IMR-90 (cell line): ENCODE measurements around the gene STPG4. TPM values are rescaled to one million over a fixed set of nuclear protein-coding genes. Genes with fewer than 3 reads are reported as not detected.

ENCODE experiments used
- ATAC-seq: fragments of 200-7000 bp; cut with Tn5 transposase; 2 replicates; pipeline ENCODE4 v1.9.1; 2020; ENCODE audit warnings: low read depth, mild to moderate bottlenecking, moderate library complexity
- BruUV-seq: library from RNA; stranded (reverse); fragments of 400-500 nt; replicated peaks from 2 replicates; lab custom pipeline; 2021; lab: Mats Ljungman, UMichigan
- CTCF ChIA-PET: fragments of 300-600 bp; formaldehyde crosslinking; extraction: SDS; loops from one replicate; lab custom pipeline; 2021; ENCODE audit warnings: antibody characterized with exemption; lab: Yijun Ruan, JAX
- POLR2A ChIA-PET: fragments of 300-600 bp; sonication (Branson Sonifier 250); formaldehyde crosslinking; loops from one replicate; lab custom pipeline; 2022; ENCODE audit warnings: antibody characterized with exemption; ENCODE audit not compliant: unreplicated experiment; lab: Charles Lee
- DNase-seq: peaks from one replicate; pipeline ENCODE4 v3.0.0; 2013
- H2AFZ ChIP-seq: replicated peaks from 2 replicates; pipeline ENCODE3; 2013; ENCODE audit warnings: low read length, mild to moderate bottlenecking; ENCODE audit not compliant: poor library complexity
- H2AK5ac ChIP-seq: 2 replicates; pipeline ENCODE4 v1.6.1; 2013; ENCODE audit warnings: low read depth, low read length, inconsistent platforms
- H2AK9ac ChIP-seq: replicated peaks from 2 replicates; pipeline ENCODE3; 2013; ENCODE audit warnings: mild to moderate bottlenecking, low read depth, low read length, moderate library complexity; ENCODE audit not compliant: poor library complexity
- H2BK120ac ChIP-seq: 2 replicates; pipeline ENCODE4 v1.6.1; 2013; ENCODE audit warnings: low read depth, low read length, inconsistent platforms
- H2BK15ac ChIP-seq: 3 replicates; pipeline ENCODE4 v1.6.1; 2013; ENCODE audit warnings: low read depth, low read length, inconsistent platforms
- H2BK20ac ChIP-seq: 2 replicates; pipeline ENCODE4 v1.6.1; 2013; ENCODE audit warnings: low read depth, mild to moderate bottlenecking, inconsistent platforms, low read length, moderate library complexity
- H2BK5ac ChIP-seq: 2 replicates; pipeline ENCODE4 v1.6.1; 2013; ENCODE audit warnings: mild to moderate bottlenecking, low read depth, low read length, inconsistent platforms; ENCODE audit not compliant: poor library complexity, severe bottlenecking
- H3K14ac ChIP-seq: replicated peaks from 2 replicates; pipeline ENCODE4 v1.6.1; 2013; ENCODE audit warnings: low read depth, low read length, inconsistent platforms
- H3K18ac ChIP-seq: 2 replicates; pipeline ENCODE4 v1.6.1; 2013; ENCODE audit warnings: low read depth, low read length, control low read depth
- H3K23ac ChIP-seq: 2 replicates; pipeline ENCODE4 v1.6.1; 2013; ENCODE audit warnings: low read depth, low read length, inconsistent platforms
- H3K27ac ChIP-seq: 2 replicates; pipeline ENCODE4 v1.5.1; 2013; ENCODE audit warnings: mild to moderate bottlenecking, control low read depth, low read length; ENCODE audit not compliant: insufficient read depth
- H3K27me3 ChIP-seq: 2 replicates; pipeline ENCODE4 v1.6.1; 2013; ENCODE audit warnings: low read length; ENCODE audit not compliant: control insufficient read depth, insufficient read depth
- H3K36me3 ChIP-seq: 2 replicates; pipeline ENCODE4 v1.6.1; 2013; ENCODE audit warnings: low read length, mixed read lengths; ENCODE audit not compliant: control insufficient read depth, insufficient read depth
- H3K4ac ChIP-seq: 2 replicates; pipeline ENCODE4 v1.6.1; 2013; ENCODE audit warnings: low read depth, low read length, inconsistent platforms
- H3K4me1 ChIP-seq: 2 replicates; pipeline ENCODE4 v1.6.1; 2013; ENCODE audit warnings: low read length, mixed read lengths; ENCODE audit not compliant: control insufficient read depth, insufficient read depth
- H3K4me2 ChIP-seq: 2 replicates; pipeline ENCODE4 v1.6.1; 2013; ENCODE audit warnings: low read depth, mild to moderate bottlenecking, control low read depth, low read length, moderate library complexity
- H3K4me3 ChIP-seq: 2 replicates; pipeline ENCODE4 v1.5.1; 2013; ENCODE audit warnings: low read depth, mild to moderate bottlenecking, control low read depth, low read length, moderate library complexity; ENCODE audit not compliant: insufficient read depth
- H3K56ac ChIP-seq: 2 replicates; pipeline ENCODE4 v1.6.1; 2013; ENCODE audit warnings: low read length, inconsistent platforms; ENCODE audit not compliant: insufficient read depth; ENCODE audit errors: extremely low read depth
- H3K79me1 ChIP-seq, 2 experiments: 2 replicates each; pipeline ENCODE4 v1.6.1; 2013; ENCODE audit warnings: low read length in 2 of 2, inconsistent platforms in 1 of 2, low read depth in 1 of 2
- H3K9ac ChIP-seq: 2 replicates; pipeline ENCODE4 v1.6.1; 2013; ENCODE audit warnings: low read depth, low read length, control low read depth
- H3K9me1 ChIP-seq: 2 replicates; pipeline ENCODE4 v1.6.1; 2013; ENCODE audit warnings: low read length, inconsistent platforms; ENCODE audit not compliant: insufficient read depth
- H3K9me3 ChIP-seq: 2 replicates; pipeline ENCODE4 v1.6.1; 2013; ENCODE audit warnings: low read length; ENCODE audit not compliant: control insufficient read depth, insufficient read depth
- H4K20me1 ChIP-seq: 2 replicates; pipeline ENCODE4 v1.6.1; 2013; ENCODE audit warnings: low read length, inconsistent platforms; ENCODE audit not compliant: insufficient read depth
- H4K5ac ChIP-seq: 2 replicates; pipeline ENCODE4 v1.6.1; 2013; ENCODE audit warnings: mild to moderate bottlenecking, low read depth, low read length, control low read depth
- H4K8ac ChIP-seq, 2 experiments: 2 replicates each; pipeline ENCODE4 v1.6.1; 2013; ENCODE audit warnings: low read depth in 2 of 2, low read length in 2 of 2, control low read depth in 1 of 2, inconsistent platforms in 1 of 2
- H4K91ac ChIP-seq: 2 replicates; pipeline ENCODE4 v1.6.1; 2013; ENCODE audit warnings: low read depth, low read length, inconsistent platforms; ENCODE audit not compliant: insufficient read depth
- CEBPB ChIP-seq: IDR thresholded peaks from 2 replicates; pipeline ENCODE4 v1.6.1; 2012; ENCODE audit warnings: low read depth, low read length, improper control_type of control experiment
- CHD1 ChIP-seq: IDR thresholded peaks from 2 replicates; pipeline ENCODE4 v1.6.1; 2012; ENCODE audit warnings: low read depth, low read length, improper control_type of control experiment
- MAFK ChIP-seq: IDR thresholded peaks from 2 replicates; pipeline ENCODE4 v1.6.1; 2012; ENCODE audit warnings: low read depth, low read length, improper control_type of control experiment
- MAZ ChIP-seq: IDR thresholded peaks from 2 replicates; pipeline ENCODE4 v1.6.1; 2012; ENCODE audit warnings: low read depth, mild to moderate bottlenecking, low read length, improper control_type of control experiment, moderate library complexity, borderline replicate concordance
- MXI1 ChIP-seq: IDR thresholded peaks from 2 replicates; pipeline ENCODE4 v1.6.1; 2012; ENCODE audit warnings: low read depth, mild to moderate bottlenecking, low read length, moderate library complexity, borderline replicate concordance
- NFE2L2 ChIP-seq: fragments of 150-350 bp; IDR thresholded peaks from 2 replicates; pipeline ENCODE4 v1.6.1; 2016; ENCODE audit warnings: low read depth, mild to moderate bottlenecking, low read length
- POLR2A ChIP-seq: IDR thresholded peaks from 2 replicates; pipeline ENCODE4 v1.6.1; 2012; ENCODE audit warnings: mild to moderate bottlenecking, low read depth, low read length
- RAD21 ChIP-seq: IDR thresholded peaks from 2 replicates; pipeline ENCODE4 v1.6.1; 2012; ENCODE audit warnings: low read length, improper control_type of control experiment
- RCOR1 ChIP-seq: IDR thresholded peaks from 2 replicates; pipeline ENCODE4 v1.6.1; 2012; ENCODE audit warnings: mild to moderate bottlenecking, low read length, improper control_type of control experiment; ENCODE audit not compliant: insufficient replicate concordance
- RFX5 ChIP-seq: IDR thresholded peaks from 2 replicates; pipeline ENCODE4 v1.8.0; 2012; ENCODE audit warnings: low read depth, mild to moderate bottlenecking, low read length, moderate library complexity
- SMC3 ChIP-seq: fragments of 150-350 bp; IDR thresholded peaks from 2 replicates; pipeline ENCODE4 v1.6.1; 2016; ENCODE audit warnings: low read depth, mild to moderate bottlenecking, antibody characterized with exemption, low read length, moderate library complexity
- WGBS, 2 experiments: methylation state at CpG; one replicate each; pipeline versions ENCODE4 v1.1.5 to v1.1.7; 2013; ENCODE audit warnings: missing lambda C conversion rate in 2 of 2; ENCODE audit not compliant: insufficient read length in 1 of 2; ENCODE audit errors: extremely low coverage in 2 of 2; 5-methylcytosine and 5-hydroxymethylcytosine counted together
- dilution Hi-C: fragments of 300-500 bp; cut with HindIII; formaldehyde crosslinking; loops from one replicate; pipeline ENCODE4 v1.14.3; 2018; ENCODE audit warnings: low sequenced_read_pairs; ENCODE audit not compliant: unreplicated experiment
- in situ Hi-C: fragments of 300-500 bp; cut with MboI; formaldehyde crosslinking; loops from 3 replicates; pipeline ENCODE4 v1.14.3; 2019; ENCODE audit warnings: low sequenced_read_pairs, inconsistent platforms, mixed read lengths
- intact Hi-C: fragments of 100-400 bp; cut with micrococcal nuclease; formaldehyde crosslinking; loops from 2 replicates; pipeline ENCODE4 v1.10.0; 2022
- polyA plus RNA-seq, 3 experiments: library from polyadenylated mRNA; depleted of rRNA; stranded (reverse); fragments of >200 nt; gene quantifications; 2 replicates each; pipeline ENCODE4 v1.2.3, GENCODE V29; 2012; ENCODE audit warnings: low replicate concordance in 1 of 3
- total RNA-seq: library from RNA; depleted of rRNA; stranded (reverse); fragments of >200 nt; gene quantifications from 2 replicates; pipeline ENCODE4 v1.2.3, GENCODE V29; 2012
- TF ChIP-seq, protein P1 (sequence below): fragments of 150-350 bp; IDR thresholded peaks from 2 replicates; pipeline ENCODE4 v1.6.1; 2016; ENCODE audit warnings: low read depth, mild to moderate bottlenecking, low read length, moderate library complexity, borderline replicate concordance
- TF ChIP-seq, protein P2 (sequence below): fragments of 150-350 bp; IDR thresholded peaks from 2 replicates; pipeline ENCODE4 v1.6.1; 2017; ENCODE audit warnings: mild to moderate bottlenecking, antibody characterized with exemption, low read length, low read depth

Gene STPG4
- total and polyA plus RNA-seq, 2 of the 4 experiments (the other 2 are of a cell fraction), result 0.12 to 0.18 TPM

DNA sequence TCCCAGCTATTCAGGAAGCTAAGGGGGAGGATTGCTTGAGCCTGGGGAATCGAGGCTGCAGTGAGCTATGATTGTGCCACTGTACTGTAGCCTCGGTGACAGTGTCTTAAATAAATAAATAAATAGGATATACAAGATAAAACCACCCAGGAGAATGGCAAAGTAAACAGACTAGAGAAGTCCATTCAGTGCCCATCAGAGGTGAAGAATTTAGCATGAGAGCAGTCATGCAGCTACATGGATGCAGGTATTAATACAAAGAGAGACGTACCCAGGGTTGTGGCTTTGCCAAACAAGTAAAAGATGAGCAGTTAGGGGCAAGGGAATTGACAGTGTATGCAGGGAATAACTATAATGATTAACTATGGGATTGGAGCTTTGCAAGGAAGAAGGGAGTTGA is 8.1 kb downstream of the STPG4 start:
- no peak overlapping the region for H2BK15ac ChIP-seq
- H2AK5ac ChIP-seq, result no peak overlapping the region
- no peak overlapping the region for H3K56ac ChIP-seq
- BruUV-seq, result no TSS peak
- DNase-seq (no peak), ATAC-seq (no peak)
- CTCF ChIA-PET, result no interaction called here
- H3K18ac ChIP-seq, result no peak overlapping the region
- peaks cover 33% of the 10 kb centered on the region for H3K36me3 ChIP-seq
- 100% methylated on average over 1 of the region's 3 CpGs; no CpG with 5 or more reads in 1 of the 2 experiments for WGBS, 2 experiments
- H3K9me3 ChIP-seq, result no peaks in the 10 kb centered on the region
- H2AFZ ChIP-seq, result no peak overlapping the region
- H3K4ac ChIP-seq, result no peak overlapping the region
- H4K91ac ChIP-seq, result no peak overlapping the region
- H4K8ac ChIP-seq, result no peak overlapping the region
- no peak overlapping the region for H3K14ac ChIP-seq
- no peaks in the 10 kb centered on the region for H3K27me3 ChIP-seq
- no peak overlapping the region for H3K4me3 ChIP-seq
- H3K9me1 ChIP-seq, result peaks cover 3% of the 10 kb centered on the region; the same call in 1 of the 2 replicates
- H2BK5ac ChIP-seq, result no peak overlapping the region
- H3K4me1 ChIP-seq, result no peaks in the 10 kb centered on the region
- TF ChIP-seq CEBPB (no peak), POLR2A (no peak), RFX5 (no peak), MAZ (no peak), NFE2L2 (no peak), RCOR1 (no peak), MXI1 (no peak), SMC3 (no peak), CHD1 (no peak), RAD21 (no peak), MAFK (no peak)
- TF ChIP-seq, protein P1, sequence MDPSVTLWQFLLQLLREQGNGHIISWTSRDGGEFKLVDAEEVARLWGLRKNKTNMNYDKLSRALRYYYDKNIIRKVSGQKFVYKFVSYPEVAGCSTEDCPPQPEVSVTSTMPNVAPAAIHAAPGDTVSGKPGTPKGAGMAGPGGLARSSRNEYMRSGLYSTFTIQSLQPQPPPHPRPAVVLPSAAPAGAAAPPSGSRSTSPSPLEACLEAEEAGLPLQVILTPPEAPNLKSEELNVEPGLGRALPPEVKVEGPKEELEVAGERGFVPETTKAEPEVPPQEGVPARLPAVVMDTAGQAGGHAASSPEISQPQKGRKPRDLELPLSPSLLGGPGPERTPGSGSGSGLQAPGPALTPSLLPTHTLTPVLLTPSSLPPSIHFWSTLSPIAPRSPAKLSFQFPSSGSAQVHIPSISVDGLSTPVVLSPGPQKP, result no peak
- TF ChIP-seq, protein P2, sequence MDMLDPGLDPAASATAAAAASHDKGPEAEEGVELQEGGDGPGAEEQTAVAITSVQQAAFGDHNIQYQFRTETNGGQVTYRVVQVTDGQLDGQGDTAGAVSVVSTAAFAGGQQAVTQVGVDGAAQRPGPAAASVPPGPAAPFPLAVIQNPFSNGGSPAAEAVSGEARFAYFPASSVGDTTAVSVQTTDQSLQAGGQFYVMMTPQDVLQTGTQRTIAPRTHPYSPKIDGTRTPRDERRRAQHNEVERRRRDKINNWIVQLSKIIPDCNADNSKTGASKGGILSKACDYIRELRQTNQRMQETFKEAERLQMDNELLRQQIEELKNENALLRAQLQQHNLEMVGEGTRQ, result no peak
- intact Hi-C loops (no loop called here), in situ Hi-C loops (no loop called here), dilution Hi-C loops (no loop called here)
- no peak overlapping the region for H2AK9ac ChIP-seq
- H3K79me1 ChIP-seq, result peaks cover 0 to 36% of the 10 kb centered on the region in 2 experiments; a peak in 3 of 4 replicates
- POLR2A ChIA-PET, result no interaction called here
- no peak overlapping the region for H3K23ac ChIP-seq
- no peak overlapping the region for H2BK120ac ChIP-seq
- H3K27ac ChIP-seq, result no peak overlapping the region
- no peak overlapping the region for H3K4me2 ChIP-seq
- H3K9ac ChIP-seq, result no peak overlapping the region
- no peak overlapping the region for H4K5ac ChIP-seq
- no peaks in the 10 kb centered on the region for H4K20me1 ChIP-seq
- no peak overlapping the region for H2BK20ac ChIP-seq
